Ecto neural progenitor cell (in vitro differentiated cells): Measurements from ENCODE around the gene IPO4.

Experiments
- DNase-seq: peaks from one replicate; pipeline ENCODE4 v3.0.0-alpha.2; 2018; ENCODE audit warnings: low spot score

IPO4 gene

GRCh38 chr14:24194186-24194872 is 5.7 kb upstream of the IPO4 start:
- DNase-seq: no peak

- no peak for DNase-seq
These were observed 4.3 kb upstream of the IPO4 start for GRCh38 chr14:24192933-24193332.

- DNase-seq: no peak
These were observed 1.8 kb upstream of the IPO4 start for GRCh38 chr14:24190416-24190815.

GRCh38 chr14:24189460-24189859 is 844 bp upstream of the IPO4 start:
- DNase-seq: no peak

- DNase-seq: no peak
These were observed 401 bp upstream of the IPO4 start for GRCh38 chr14:24189059-24189375.

GRCh38 chr14:24187539-24187915 is 1.1 kb downstream of the IPO4 start:
- DNase-seq: no peak

- DNase-seq: no peak
These were observed 1.6 kb downstream of the IPO4 start for GRCh38 chr14:24186831-24187538.

- no peak for DNase-seq
These were observed 2.9 kb downstream of the IPO4 start for GRCh38 chr14:24185741-24186140.

GRCh38 chr14:24185026-24185425 is 3.6 kb downstream of the IPO4 start:
- DNase-seq: no peak

- no peak for DNase-seq
These were observed 4.3 kb downstream of the IPO4 start for GRCh38 chr14:24184104-24184970.

GRCh38 chr14:24183014-24183481 is 5.6 kb downstream of the IPO4 start:
- no peak for DNase-seq

- DNase-seq: no peak
These were observed 6.3 kb downstream of the IPO4 start for GRCh38 chr14:24182110-24182882.

GRCh38 chr14:24181371-24182077 is 7.1 kb downstream of the IPO4 start:
- DNase-seq: no peak

- DNase-seq: no peak
These were observed 8.4 kb downstream of the IPO4 start for GRCh38 chr14:24179961-24180796.

- no peak for DNase-seq
These were observed 9.2 kb downstream of the IPO4 start for GRCh38 chr14:24179294-24179960.

- DNase-seq: no peak
These were observed 10.0 kb downstream of the IPO4 start for GRCh38 chr14:24178399-24179178.

- DNase-seq: no peak
These were observed 10.7 kb downstream of the IPO4 start for GRCh38 chr14:24177891-24178290.

- no peak for DNase-seq
These were observed 11.4 kb downstream of the IPO4 start for GRCh38 chr14:24177041-24177825.
